Right lobe of liver (tissue), 4 donors: Measurements from ENCODE around the gene SFRP4.

ENCODE experiments used
- POLR2A ChIP-seq: fragments of 450-650 bp; IDR thresholded peaks from one replicate; pipeline ENCODE4 v1.6.1; 2017; ENCODE audit warnings: antibody characterized with exemption, mild to moderate bottlenecking
- TF ChIP-seq, protein P1 (sequence below), 4 donors: fragments of 200-600 bp in 3 of 4; fragments of 450-650 bp in 1 of 4; IDR thresholded peaks; one replicate each; pipeline versions ENCODE4 v1.5.1 to v1.8.0; 2016 to 2022; ENCODE audit warnings: antibody characterized with exemption in 4 of 4, mild to moderate bottlenecking in 2 of 4
- donor health status: DM: no; HTN: no; CAD: no.
- donor health status: DM: no; HTN: no; CAD: no.
- donor health status: DM: no; HTN: yes; CAD: no.

DNA sequence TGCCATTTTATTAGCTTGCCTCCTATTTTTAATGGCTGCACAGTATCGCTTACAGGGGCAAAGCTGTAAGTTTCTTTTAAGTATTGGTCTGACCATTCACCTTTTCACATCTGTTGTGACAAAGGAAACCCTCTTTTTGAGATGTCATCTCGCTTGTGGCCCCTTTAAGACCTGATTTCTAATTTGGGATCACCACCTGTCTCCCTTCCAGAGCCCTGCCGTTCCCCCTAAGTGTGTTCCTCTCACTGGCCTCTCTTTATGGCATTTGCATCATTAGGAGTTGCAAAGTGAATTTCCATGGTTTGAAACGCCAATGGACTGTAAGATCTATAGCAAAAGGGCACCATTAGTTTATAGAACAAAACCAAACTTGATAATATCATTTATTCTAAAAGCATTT lies 5.3 kb upstream of the SFRP4 start:
- TF ChIP-seq, protein P1, sequence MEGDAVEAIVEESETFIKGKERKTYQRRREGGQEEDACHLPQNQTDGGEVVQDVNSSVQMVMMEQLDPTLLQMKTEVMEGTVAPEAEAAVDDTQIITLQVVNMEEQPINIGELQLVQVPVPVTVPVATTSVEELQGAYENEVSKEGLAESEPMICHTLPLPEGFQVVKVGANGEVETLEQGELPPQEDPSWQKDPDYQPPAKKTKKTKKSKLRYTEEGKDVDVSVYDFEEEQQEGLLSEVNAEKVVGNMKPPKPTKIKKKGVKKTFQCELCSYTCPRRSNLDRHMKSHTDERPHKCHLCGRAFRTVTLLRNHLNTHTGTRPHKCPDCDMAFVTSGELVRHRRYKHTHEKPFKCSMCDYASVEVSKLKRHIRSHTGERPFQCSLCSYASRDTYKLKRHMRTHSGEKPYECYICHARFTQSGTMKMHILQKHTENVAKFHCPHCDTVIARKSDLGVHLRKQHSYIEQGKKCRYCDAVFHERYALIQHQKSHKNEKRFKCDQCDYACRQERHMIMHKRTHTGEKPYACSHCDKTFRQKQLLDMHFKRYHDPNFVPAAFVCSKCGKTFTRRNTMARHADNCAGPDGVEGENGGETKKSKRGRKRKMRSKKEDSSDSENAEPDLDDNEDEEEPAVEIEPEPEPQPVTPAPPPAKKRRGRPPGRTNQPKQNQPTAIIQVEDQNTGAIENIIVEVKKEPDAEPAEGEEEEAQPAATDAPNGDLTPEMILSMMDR (IDR thresholded peaks at IDR 0.05): no peak
- no peak for TF ChIP-seq POLR2A
